ENCODE results near the gene MPRIP.

DNA sequence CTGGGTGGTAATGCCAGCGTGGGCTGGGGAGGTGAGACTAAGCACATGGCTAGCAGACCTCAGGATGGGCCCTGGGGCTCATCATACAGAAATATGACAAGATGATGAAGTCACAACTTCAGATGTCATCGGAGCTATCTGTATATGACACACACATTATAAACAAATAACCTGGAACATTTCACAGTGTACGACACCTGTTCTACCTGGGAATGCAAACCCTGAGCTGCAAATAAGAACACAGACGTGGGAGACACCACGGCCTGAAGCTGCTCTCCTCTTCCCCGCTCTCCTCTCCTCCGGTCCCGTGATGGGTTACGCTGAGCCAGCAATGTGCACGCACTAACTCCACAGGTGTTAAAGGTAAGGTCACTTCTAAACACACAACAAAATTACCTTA is 159.0 kb downstream of the MPRIP start:
- no peak for TF ChIP-seq ZNF565 (CRISPR knock-in tag; conservative IDR thresholded peaks at IDR 0.05; ENCODE audit: low read depth)
- TF ChIP-seq ZFP30 (CRISPR knock-in tag; IDR thresholded peaks at IDR 0.05) = no peak
- no peak for TF ChIP-seq RARB (CRISPR knock-in tag; IDR thresholded peaks at IDR 0.05)
- TF ChIP-seq OSR1 (CRISPR knock-in tag; IDR thresholded peaks at IDR 0.05) = no peak
- no peak for TF ChIP-seq ISL1 (CRISPR knock-in tag; IDR thresholded peaks at IDR 0.05)

Data from SK-N-SH treated with all-trans-retinoic acid at 6 μM for 48 hours (cell line).